NCI-H524 treated with DMSO at 0.1 percent for 48 hours (cell line): ENCODE data around the gene OR6S1.
A peak's percentile ranks its signal among the peaks of the same experiment; 100 is the strongest.
"Not testable (repeated sequence)": the region's sequence is repeated elsewhere in the genome, so short reads cannot be mapped to it uniquely, and the experiment has no call there.

Source experiments
- DNase-seq: peaks from one replicate; lab custom pipeline; 2025; lab: John Stamatoyannopoulos, UW

Gene OR6S1

GRCh38 chr14:20668969-20669368 lies 27.5 kb upstream of the OR6S1 start:
- DNase-seq: no peak

GRCh38 chr14:20667957-20668356 lies 26.5 kb upstream of the OR6S1 start:
- DNase-seq: no peak

- DNase-seq: not testable (repeated sequence)
Observed at GRCh38 chr14:20666400-20666961, 25.0 kb upstream of the OR6S1 start.

GRCh38 chr14:20662968-20663732 lies 21.7 kb upstream of the OR6S1 start:
- peak; percentile 17 for DNase-seq

GRCh38 chr14:20661197-20661596 lies 19.7 kb upstream of the OR6S1 start:
- no peak for DNase-seq

DNA sequence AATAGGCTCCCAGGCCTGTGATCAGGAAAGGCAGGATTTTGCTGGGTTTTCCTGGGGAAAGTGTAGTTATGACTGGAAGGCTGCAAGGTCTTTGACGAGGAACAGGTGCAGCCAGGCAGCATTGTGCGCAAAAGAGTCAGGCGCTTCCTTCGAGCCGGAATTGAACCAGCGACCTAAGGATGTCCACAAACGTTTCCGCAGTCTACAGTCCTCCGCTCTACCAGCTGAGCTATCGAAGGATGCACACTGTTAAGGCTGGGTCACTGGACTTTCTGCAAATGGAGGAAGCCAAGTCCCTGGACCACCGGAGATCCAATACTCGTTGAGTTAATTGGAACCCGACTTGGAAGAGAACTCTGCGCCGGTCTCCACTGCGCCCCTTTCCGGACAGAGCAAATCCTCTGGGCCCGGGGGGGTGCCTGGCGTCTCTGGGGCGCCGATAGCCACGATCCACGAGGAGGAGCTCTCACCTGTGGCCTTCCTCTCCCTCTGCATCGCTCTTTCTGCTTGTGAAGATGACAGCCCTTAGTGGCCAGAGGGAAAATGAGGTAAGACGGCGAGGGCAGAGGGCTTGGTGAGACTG lies 18.4 kb upstream of the OR6S1 start:
- DNase-seq: no peak

- DNase-seq: no peak
Observed at GRCh38 chr14:20659336-20659735, 17.8 kb upstream of the OR6S1 start.

DNA sequence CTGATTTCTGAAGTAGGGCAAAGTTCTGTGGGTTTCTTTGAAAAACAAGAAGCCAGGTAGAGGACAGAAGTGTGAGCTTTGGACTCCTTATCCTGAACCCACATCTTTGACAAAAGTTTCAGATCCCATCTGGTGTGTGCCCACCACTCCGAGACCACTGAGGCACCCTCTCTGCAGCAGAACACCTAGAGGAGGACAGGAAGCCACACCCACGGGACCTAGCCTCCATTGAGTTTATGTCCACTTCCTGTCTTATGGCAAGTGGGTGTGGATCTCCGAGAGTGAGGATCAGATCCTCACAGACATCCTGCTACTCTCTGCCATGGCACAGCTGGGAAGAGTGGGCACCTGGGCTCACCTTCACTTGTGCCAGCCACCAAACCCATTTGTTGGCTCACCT lies 16.8 kb upstream of the OR6S1 start:
- DNase-seq: no peak

GRCh38 chr14:20657216-20658211 lies 16.0 kb upstream of the OR6S1 start:
- DNase-seq: no peak

- no peak for DNase-seq
Observed at GRCh38 chr14:20656274-20656673, 14.8 kb upstream of the OR6S1 start.

DNA sequence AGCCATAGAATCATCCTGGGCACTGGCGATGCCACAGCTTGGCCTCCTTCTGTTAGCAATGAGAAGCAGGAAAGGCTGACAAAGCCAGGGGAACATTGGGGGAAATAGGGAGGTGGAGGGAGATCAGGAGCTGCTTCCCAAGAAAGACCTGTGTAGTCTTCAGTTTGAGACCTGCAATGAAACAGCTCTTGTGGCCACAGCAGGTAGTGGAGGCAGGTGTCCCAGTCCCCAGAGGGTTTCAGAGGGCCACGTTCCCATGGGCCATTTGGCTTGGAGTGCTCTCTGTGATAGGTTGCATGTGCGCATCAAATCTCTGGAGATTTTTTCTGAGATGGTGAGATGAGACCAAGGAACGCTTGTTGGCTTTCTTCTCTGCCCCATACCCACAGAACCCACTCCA lies 14.4 kb upstream of the OR6S1 start:
- no peak for DNase-seq

GRCh38 chr14:20652996-20653975 lies 11.8 kb upstream of the OR6S1 start:
- no peak for DNase-seq

DNA sequence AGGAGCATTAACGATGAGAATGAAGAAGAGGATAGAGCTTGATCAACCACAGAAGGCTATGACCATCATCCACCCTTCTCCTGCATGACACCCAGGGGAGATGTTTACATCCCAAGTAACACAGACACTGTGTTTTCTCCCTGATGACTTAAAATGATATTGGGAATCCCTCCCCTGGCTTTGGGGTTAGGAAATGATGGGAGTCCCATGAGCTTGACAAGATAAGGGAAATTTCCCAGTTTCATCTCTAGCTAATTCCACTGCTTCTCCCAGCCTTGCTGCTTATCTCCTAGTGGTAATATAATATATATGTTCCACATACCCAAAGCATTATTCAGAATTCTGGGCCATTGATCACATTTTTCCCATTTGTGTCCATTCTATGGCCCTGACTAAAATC lies 4.0 kb upstream of the OR6S1 start:
- DNase-seq: no peak

GRCh38 chr14:20644520-20644919 lies 3.0 kb upstream of the OR6S1 start:
- DNase-seq: no peak

GRCh38 chr14:20642755-20643154 lies 1.3 kb upstream of the OR6S1 start:
- not testable (repeated sequence) for DNase-seq

DNA sequence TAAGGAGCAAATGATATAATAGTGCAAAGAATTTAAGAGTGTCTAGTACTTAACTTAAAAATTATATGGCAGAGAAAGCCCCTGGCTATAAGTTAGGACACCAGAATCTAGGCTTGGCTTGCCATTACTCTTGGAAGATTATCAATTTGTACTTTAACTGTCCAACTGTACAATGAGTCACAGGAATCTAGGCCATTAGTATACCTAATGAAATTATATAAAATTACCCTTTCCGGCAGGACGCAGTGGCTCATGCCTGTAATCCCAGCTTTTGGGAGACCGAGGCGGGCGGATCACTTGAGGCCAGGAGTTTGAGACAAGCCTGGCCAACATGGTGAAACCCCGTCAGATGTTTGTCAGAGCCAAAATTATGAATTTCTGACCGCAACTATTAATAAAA lies 691 bp upstream of the OR6S1 start:
- no peak for DNase-seq

GRCh38 chr14:20632831-20633691 lies 8.4 kb downstream of the OR6S1 start:
- peak; percentile 67 for DNase-seq

- no peak for DNase-seq
Observed at GRCh38 chr14:20632448-20632830, 9.1 kb downstream of the OR6S1 start.

DNA sequence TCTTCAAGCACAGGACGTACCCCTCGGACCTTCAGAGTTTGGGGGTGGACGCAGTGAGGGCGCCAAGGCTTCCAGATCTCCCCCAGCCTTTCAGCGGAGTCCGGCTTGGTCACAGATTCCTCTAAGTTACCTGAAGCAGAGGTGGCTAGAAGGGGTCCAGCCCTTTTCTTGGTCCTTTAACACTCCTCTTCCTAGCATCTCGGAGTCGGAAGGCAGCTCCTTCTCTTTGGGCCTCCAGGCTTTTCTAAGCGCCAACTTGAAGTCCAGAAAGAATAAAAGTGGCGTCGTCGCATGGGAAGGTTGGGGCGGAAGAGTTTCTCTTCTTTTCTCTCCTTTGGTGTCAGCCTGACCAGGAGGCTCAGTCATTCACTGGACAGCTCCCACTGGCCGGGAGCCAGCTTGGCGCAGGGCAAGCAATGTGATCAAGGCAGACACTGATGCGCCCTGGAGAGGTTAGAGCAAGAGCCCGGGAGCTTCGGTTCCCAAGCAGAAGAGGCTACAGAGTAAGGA lies 9.6 kb downstream of the OR6S1 start:
- no peak for DNase-seq
